ENCODE results near the gene CYP24A1. TPM values are rescaled to one million over a fixed set of nuclear protein-coding genes. Genes with fewer than 3 reads are reported as not detected.

The CYP24A1 gene
- total and polyA plus RNA-seq, 8 donors: 0.64 to 3.4 TPM; not detected in 6

- Histone ChIP-seq H3K4me3 (no peak overlapping the region), H3K27me3 (no peaks in the 10 kb centered on the region), H3K4me1 (no peaks in the 10 kb centered on the region), H3K9me3 (no peaks in the 10 kb centered on the region), H3K36me3 (no peaks in the 10 kb centered on the region), H3K27ac (no peak overlapping the region)
- TF ChIP-seq CTCF (IDR thresholded peaks at IDR 0.05): no peak
- ATAC-seq (peak; percentile 36), DNase-seq (no peak)
- intact Hi-C loops (cut with DNase I): loop anchor here in 1 of 2 donors (5.0 kb wide), 1 partner anchor 101 kb away; no protein-coding TSS in a partner anchor
These were observed 24.1 kb upstream of the CYP24A1 start for GRCh38 chr20:54197621-54198604.

- Histone ChIP-seq H3K27me3 (no peaks in the 10 kb centered on the region), H3K9me3 (no peaks in the 10 kb centered on the region), H3K36me3 (no peaks in the 10 kb centered on the region), H3K4me1 (no peaks in the 10 kb centered on the region), H3K4me3 (no peak overlapping the region), H3K27ac (no peak overlapping the region)
- intact Hi-C loops (cut with DNase I): loop anchor here in 1 of 2 donors (5.0 kb wide), 1 partner anchor 98 kb away; no protein-coding TSS in a partner anchor
- DNase-seq (no peak), ATAC-seq (no peak)
- TF ChIP-seq CTCF (IDR thresholded peaks at IDR 0.05): no peak
These were observed 22.0 kb upstream of the CYP24A1 start for GRCh38 chr20:54195483-54196472.

GRCh38 chr20:54194724-54195438, 21.1 kb upstream of the CYP24A1 start:
- H3K4me1 ChIP-seq: no peaks in the 10 kb centered on the region
- TF ChIP-seq CTCF (IDR thresholded peaks at IDR 0.05): no peak
- no peaks in the 10 kb centered on the region for H3K9me3 ChIP-seq
- ATAC-seq (no peak), DNase-seq (no peak)
- H3K27ac ChIP-seq: no peak overlapping the region
- no peaks in the 10 kb centered on the region for H3K36me3 ChIP-seq
- H3K4me3 ChIP-seq: no peak overlapping the region
- intact Hi-C loops (cut with DNase I): loop anchor here in 1 of 2 donors (5.0 kb wide), 1 partner anchor 98 kb away; no protein-coding TSS in a partner anchor
- no peaks in the 10 kb centered on the region for H3K27me3 ChIP-seq

- Histone ChIP-seq H3K4me3 (no peak overlapping the region), H3K4me1 (no peaks in the 10 kb centered on the region), H3K27ac (no peak overlapping the region), H3K27me3 (no peaks in the 10 kb centered on the region), H3K9me3 (no peaks in the 10 kb centered on the region), H3K36me3 (no peaks in the 10 kb centered on the region)
- intact Hi-C loops (cut with DNase I): no loop called here
- DNase-seq: no peak
- no peak for ATAC-seq
- no peak for TF ChIP-seq CTCF (IDR thresholded peaks at IDR 0.05)
These were observed 20.0 kb upstream of the CYP24A1 start for GRCh38 chr20:54193817-54194216.
